22Rv1 (cell line): ENCODE measurements around the gene AGBL1.

Source experiments
- ZFX ChIP-seq: fragments of 450-650 bp; IDR thresholded peaks from 2 replicates; pipeline ENCODE4 v1.6.1; 2017; ENCODE audit warnings: antibody characterized with exemption, borderline replicate concordance
- TF ChIP-seq, protein P1 (sequence below): fragments of 450-650 bp; IDR thresholded peaks from 2 replicates; pipeline ENCODE4 v1.5.1; 2017; ENCODE audit warnings: mild to moderate bottlenecking

GRCh38 chr15:86916671-86917360, 837.1 kb downstream of the AGBL1 start:
- TF ChIP-seq, protein P1, sequence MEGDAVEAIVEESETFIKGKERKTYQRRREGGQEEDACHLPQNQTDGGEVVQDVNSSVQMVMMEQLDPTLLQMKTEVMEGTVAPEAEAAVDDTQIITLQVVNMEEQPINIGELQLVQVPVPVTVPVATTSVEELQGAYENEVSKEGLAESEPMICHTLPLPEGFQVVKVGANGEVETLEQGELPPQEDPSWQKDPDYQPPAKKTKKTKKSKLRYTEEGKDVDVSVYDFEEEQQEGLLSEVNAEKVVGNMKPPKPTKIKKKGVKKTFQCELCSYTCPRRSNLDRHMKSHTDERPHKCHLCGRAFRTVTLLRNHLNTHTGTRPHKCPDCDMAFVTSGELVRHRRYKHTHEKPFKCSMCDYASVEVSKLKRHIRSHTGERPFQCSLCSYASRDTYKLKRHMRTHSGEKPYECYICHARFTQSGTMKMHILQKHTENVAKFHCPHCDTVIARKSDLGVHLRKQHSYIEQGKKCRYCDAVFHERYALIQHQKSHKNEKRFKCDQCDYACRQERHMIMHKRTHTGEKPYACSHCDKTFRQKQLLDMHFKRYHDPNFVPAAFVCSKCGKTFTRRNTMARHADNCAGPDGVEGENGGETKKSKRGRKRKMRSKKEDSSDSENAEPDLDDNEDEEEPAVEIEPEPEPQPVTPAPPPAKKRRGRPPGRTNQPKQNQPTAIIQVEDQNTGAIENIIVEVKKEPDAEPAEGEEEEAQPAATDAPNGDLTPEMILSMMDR, result no peak
- TF ChIP-seq ZFX, result no peak
